Gastroesophageal sphincter (tissue), 4 donors: ENCODE data around the gene MAG. TPM values are rescaled to one million over a fixed set of nuclear protein-coding genes. Genes with fewer than 3 reads are reported as not detected.

Experiments
- ATAC-seq: fragments of 150-250 bp; one replicate; pipeline ENCODE4 v1.9.1; 2016; ENCODE audit warnings: mild to moderate bottlenecking, moderate library complexity
- H3K27ac ChIP-seq, 4 donors: fragments of 200-600 bp; sonication (generic) in 3 of 4; 1 replicate in 3 of 4; 2 replicates in 1 of 4; pipeline ENCODE4 v1.5.1; 2016 to 2019
- H3K27me3 ChIP-seq: fragments of 200-600 bp; sonication (generic); one replicate; pipeline ENCODE4 v1.5.1; 2019
- H3K36me3 ChIP-seq, 2 donors: fragments of 200-600 bp; sonication (generic); one replicate each; pipeline ENCODE4 v1.5.1; 2019; ENCODE audit warnings: control low read depth in 1 of 2
- H3K4me1 ChIP-seq, 3 donors: fragments of 200-600 bp; sonication (generic); 1 replicate in 2 of 3; 2 replicates in 1 of 3; pipeline ENCODE4 v1.5.1; 2016 to 2019; ENCODE audit warnings: control low read depth in 2 of 3
- H3K4me3 ChIP-seq, 2 donors: fragments of 200-600 bp; sonication (generic); one replicate each; pipeline ENCODE4 v1.5.1; 2019; ENCODE audit warnings: mild to moderate bottlenecking in 1 of 2, moderate library complexity in 1 of 2
- H3K9me3 ChIP-seq, 3 donors: fragments of 200-600 bp; sonication (generic); one replicate each; pipeline ENCODE4 v1.5.1; 2017 to 2019; ENCODE audit warnings: control low read depth in 2 of 3
- CTCF ChIP-seq, 4 experiments: fragments of 200-600 bp in 2 of 4; fragments of 450-650 bp in 2 of 4; sonication (generic) in 1 of 4; IDR thresholded peaks; one replicate each; pipeline ENCODE4 v1.5.1; 2017 to 2019; ENCODE audit warnings: antibody characterized with exemption in 4 of 4, mild to moderate bottlenecking in 2 of 4, moderate library complexity in 2 of 4
- EP300 ChIP-seq: sonication (generic); formaldehyde crosslinking; IDR thresholded peaks from one replicate; pipeline ENCODE4 v1.6.1; 2017; ENCODE audit warnings: antibody characterized with exemption, mild to moderate bottlenecking
- POLR2A ChIP-seq, 2 donors: fragments of 450-650 bp; IDR thresholded peaks; one replicate each; pipeline ENCODE4 v1.6.1; 2017; ENCODE audit warnings: antibody characterized with exemption in 2 of 2, mild to moderate bottlenecking in 2 of 2, moderate library complexity in 1 of 2
- POLR2AphosphoS5 ChIP-seq: sonication (generic); formaldehyde crosslinking; IDR thresholded peaks from one replicate; pipeline ENCODE4 v1.6.1; 2017; ENCODE audit warnings: antibody characterized with exemption
- whole genome bisulfite sequencing, 2 donors: methylation state at CpG; one replicate each; pipeline ENCODE4 v1.1.5; 2018; ENCODE audit warnings: low coverage in 1 of 2; 5-methylcytosine and 5-hydroxymethylcytosine counted together
- total RNA-seq, 4 donors: library from RNA; depleted of rRNA; stranded (reverse); fragments of >200 nt; gene quantifications; one replicate each; pipeline ENCODE4 v1.1.0, GENCODE V29; 2016

The MAG gene
- total RNA-seq, 4 donors from 2014 or later, result 0.40 TPM; not detected in 3

- TF ChIP-seq POLR2A (IDR thresholded peaks at IDR 0.05) (no peak), CTCF (IDR thresholded peaks at IDR 0.05) (no peak), EP300 (no peak), POLR2AphosphoS5 (no peak)
- no peak overlapping the region for H3K4me3 ChIP-seq
- no peak for ATAC-seq
- no peaks in the 10 kb centered on the region for H3K4me1 ChIP-seq
- H3K27me3 ChIP-seq, result peaks cover 52% of the 10 kb centered on the region
- no peaks in the 10 kb centered on the region for H3K9me3 ChIP-seq
- no peaks in the 10 kb centered on the region for H3K36me3 ChIP-seq
- H3K27ac ChIP-seq, result no peak overlapping the region
- 64% methylated on average over 4 to 15 of the region's 28 CpGs for WGBS, 2 donors
Measured at GRCh38 chr19:35346193-35347052, 54.5 kb downstream of the MAG start.

GRCh38 chr19:35347171-35347929, 55.4 kb downstream of the MAG start, which contains the start of gene FFAR1:
Gene FFAR1 (plus strand): TSS chr19:35347902. CDS start chr19:35351552, 3,650 bp downstream.
- H3K27ac ChIP-seq, result no peak within 1 kb of the TSS
- no peak within 1 kb of the TSS for H3K4me3 ChIP-seq
- no peaks in the 10 kb centered on the region for H3K36me3 ChIP-seq
- no peaks in the 10 kb centered on the region for H3K4me1 ChIP-seq
- WGBS, 2 donors, result 53 to 65% methylated on average over 9 to 16 of the region's 18 CpGs
- ATAC-seq, result no peak
- no peaks in the 10 kb centered on the region for H3K9me3 ChIP-seq
- peaks cover 61% of the 10 kb centered on the region for H3K27me3 ChIP-seq
- no peak for TF ChIP-seq EP300
- no peak for TF ChIP-seq POLR2AphosphoS5

- ATAC-seq, result no peak
- WGBS, 2 donors, result 71 to 93% methylated on average over 3 of the region's 7 CpGs
- no peak for TF ChIP-seq POLR2A (IDR thresholded peaks at IDR 0.05)
- no peak for TF ChIP-seq EP300
- TF ChIP-seq POLR2AphosphoS5, result no peak
- TF ChIP-seq CTCF (IDR thresholded peaks at IDR 0.05), result no peak
- peaks cover 64% of the 10 kb centered on the region for H3K27me3 ChIP-seq
- H3K4me3 ChIP-seq, result no peak overlapping the region
- H3K27ac ChIP-seq, result no peak overlapping the region
- H3K4me1 ChIP-seq, result no peaks in the 10 kb centered on the region
- H3K36me3 ChIP-seq, result no peaks in the 10 kb centered on the region
- H3K9me3 ChIP-seq, result no peaks in the 10 kb centered on the region
Measured at GRCh38 chr19:35347930-35348298, 56.0 kb downstream of the MAG start.

GRCh38 chr19:35348911-35349611, 57.1 kb downstream of the MAG start:
- ATAC-seq, result no peak
- H3K27me3 ChIP-seq, result peaks cover 75% of the 10 kb centered on the region
- TF ChIP-seq POLR2A (IDR thresholded peaks at IDR 0.05), result no peak
- no peak for TF ChIP-seq EP300
- no peak for TF ChIP-seq CTCF (IDR thresholded peaks at IDR 0.05)
- no peak for TF ChIP-seq POLR2AphosphoS5
- no peak overlapping the region for H3K27ac ChIP-seq
- H3K4me1 ChIP-seq, result no peaks in the 10 kb centered on the region
- no peak overlapping the region for H3K4me3 ChIP-seq
- no peaks in the 10 kb centered on the region for H3K36me3 ChIP-seq
- no peaks in the 10 kb centered on the region for H3K9me3 ChIP-seq
- WGBS, 2 donors, result 73% methylated on average over 13 of the region's 18 CpGs; no CpG with 5 or more reads in 1 of the 2 donors
